Lung (tissue), 12 donors: ENCODE measurements around the gene POU6F2. TPM values are rescaled to one million over a fixed set of nuclear protein-coding genes. Genes with fewer than 3 reads are reported as not detected.

Source experiments
- ATAC-seq: fragments of 200-7000 bp; cut with Tn5 transposase; one replicate; pipeline ENCODE4 v1.9.1; 2020; ENCODE audit warnings: moderate number of reproducible peaks; ENCODE audit not compliant: insufficient read depth, low FRiP score
- DNase-seq, 3 donors: peaks; one replicate each; pipeline ENCODE4 v3.0.0-alpha.2; 2013 to 2017
- H3K27ac ChIP-seq, 2 donors: one replicate each; pipeline ENCODE4 v1.5.1; 2013; ENCODE audit warnings: mild to moderate bottlenecking in 2 of 2, moderate library complexity in 2 of 2, control low read depth in 1 of 2, inconsistent platforms in 1 of 2, low read depth in 1 of 2, low read length in 1 of 2
- H3K27me3 ChIP-seq, 3 donors: one replicate each; pipeline ENCODE4 v1.5.1; 2013; ENCODE audit warnings: low read length in 2 of 3; ENCODE audit not compliant: control insufficient read depth in 3 of 3, insufficient read depth in 3 of 3
- H3K36me3 ChIP-seq, 4 donors: one replicate each; pipeline ENCODE4 v1.5.1; 2013; ENCODE audit warnings: low read length in 4 of 4, mild to moderate bottlenecking in 1 of 4, moderate library complexity in 1 of 4; ENCODE audit not compliant: control insufficient read depth in 4 of 4, insufficient read depth in 4 of 4
- H3K4me1 ChIP-seq, 5 donors: one replicate each; pipeline ENCODE4 v1.5.1; 2013; ENCODE audit warnings: low read length in 5 of 5, mild to moderate bottlenecking in 2 of 5, moderate library complexity in 1 of 5; ENCODE audit not compliant: control insufficient read depth in 5 of 5, insufficient read depth in 5 of 5
- H3K4me3 ChIP-seq: one replicate; pipeline ENCODE4 v1.5.1; 2013; ENCODE audit warnings: mild to moderate bottlenecking, control low read depth, moderate library complexity
- H3K9ac ChIP-seq, 2 donors: one replicate each; pipeline ENCODE4 v1.5.1; 2013; ENCODE audit warnings: low read length in 2 of 2, control low read depth in 1 of 2; ENCODE audit not compliant: insufficient read depth in 1 of 2
- H3K9me3 ChIP-seq, 4 donors: one replicate each; pipeline ENCODE4 v1.5.1; 2013; ENCODE audit warnings: low read length in 3 of 4, mild to moderate bottlenecking in 1 of 4, moderate library complexity in 1 of 4; ENCODE audit not compliant: control insufficient read depth in 4 of 4, insufficient read depth in 3 of 4
- WGBS, 2 donors: extraction: QIAGEN DNeasy Blood & Tissue Kit; methylation state at CpG; one replicate each; pipeline ENCODE4 v1.1.7; 2013; 5-methylcytosine and 5-hydroxymethylcytosine counted together
- polyA plus RNA-seq, 2 donors: library from polyadenylated mRNA; stranded (reverse); fragments of 200-250 nt; gene quantifications; one replicate each; pipeline ENCODE4 v1.2.1, GENCODE V29; 2013
- total RNA-seq, 2 donors: library from RNA; depleted of rRNA in 1 of 2; stranded (reverse); fragments of >200 nt in 1 of 2; gene quantifications; one replicate each; pipeline ENCODE4 v1.2.1, GENCODE V29; 2014 to 2021
- TF ChIP-seq, protein P1 (sequence below): IDR thresholded peaks from 2 replicates; pipeline ENCODE4 v1.5.1; 2012; ENCODE audit warnings: mild to moderate bottlenecking; ENCODE audit errors: control extremely low read depth, extremely low read depth
- donor health status: control.
- donor health status: control.
- donor health status: Bipolar disorder and iron deficiency.
- donor health status: healthy.
- donor health status: DM: yes; HTN: yes; CAD: no.

Gene POU6F2
- total and polyA plus RNA-seq, 4 donors = 0.08 to 0.18 TPM; not detected in 2

DNA sequence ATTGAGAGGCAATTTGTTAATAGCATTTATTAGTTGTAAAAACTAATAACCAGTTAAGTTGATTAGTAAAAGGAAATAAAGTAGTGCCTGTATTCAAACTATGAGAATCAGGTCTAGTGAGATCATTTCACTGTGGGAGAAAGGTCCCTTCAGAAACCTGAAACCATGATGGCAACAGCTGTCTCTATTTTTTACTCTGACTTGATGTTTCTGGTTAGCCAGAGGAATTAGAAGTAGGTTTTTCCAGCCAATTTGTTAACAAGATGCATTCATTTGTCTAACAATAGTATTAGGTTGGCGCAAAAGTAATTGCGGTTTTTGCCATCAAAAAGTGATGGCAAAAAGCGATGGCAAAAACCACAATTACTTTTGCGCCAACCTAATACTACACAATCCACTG is 316.3 kb downstream of the POU6F2 start:
- no peak overlapping the region for H3K27ac ChIP-seq
- 97 to 99% methylated on average over 4 of the region's 4 CpGs for WGBS, 2 donors
- TF ChIP-seq, protein P1, sequence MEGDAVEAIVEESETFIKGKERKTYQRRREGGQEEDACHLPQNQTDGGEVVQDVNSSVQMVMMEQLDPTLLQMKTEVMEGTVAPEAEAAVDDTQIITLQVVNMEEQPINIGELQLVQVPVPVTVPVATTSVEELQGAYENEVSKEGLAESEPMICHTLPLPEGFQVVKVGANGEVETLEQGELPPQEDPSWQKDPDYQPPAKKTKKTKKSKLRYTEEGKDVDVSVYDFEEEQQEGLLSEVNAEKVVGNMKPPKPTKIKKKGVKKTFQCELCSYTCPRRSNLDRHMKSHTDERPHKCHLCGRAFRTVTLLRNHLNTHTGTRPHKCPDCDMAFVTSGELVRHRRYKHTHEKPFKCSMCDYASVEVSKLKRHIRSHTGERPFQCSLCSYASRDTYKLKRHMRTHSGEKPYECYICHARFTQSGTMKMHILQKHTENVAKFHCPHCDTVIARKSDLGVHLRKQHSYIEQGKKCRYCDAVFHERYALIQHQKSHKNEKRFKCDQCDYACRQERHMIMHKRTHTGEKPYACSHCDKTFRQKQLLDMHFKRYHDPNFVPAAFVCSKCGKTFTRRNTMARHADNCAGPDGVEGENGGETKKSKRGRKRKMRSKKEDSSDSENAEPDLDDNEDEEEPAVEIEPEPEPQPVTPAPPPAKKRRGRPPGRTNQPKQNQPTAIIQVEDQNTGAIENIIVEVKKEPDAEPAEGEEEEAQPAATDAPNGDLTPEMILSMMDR = no peak
- DNase-seq (no peak), ATAC-seq (no peak)
- H3K36me3 ChIP-seq = no peaks in the 10 kb centered on the region
- peaks cover 0 to 2% (median 0%) of the 10 kb centered on the region in 4 donors for H3K9me3 ChIP-seq
- no peak overlapping the region for H3K4me3 ChIP-seq
- no peaks in the 10 kb centered on the region for H3K4me1 ChIP-seq
- H3K9ac ChIP-seq = no peak overlapping the region
- peaks cover 0 to 5% (median 0%) of the 10 kb centered on the region in 3 donors for H3K27me3 ChIP-seq

DNA sequence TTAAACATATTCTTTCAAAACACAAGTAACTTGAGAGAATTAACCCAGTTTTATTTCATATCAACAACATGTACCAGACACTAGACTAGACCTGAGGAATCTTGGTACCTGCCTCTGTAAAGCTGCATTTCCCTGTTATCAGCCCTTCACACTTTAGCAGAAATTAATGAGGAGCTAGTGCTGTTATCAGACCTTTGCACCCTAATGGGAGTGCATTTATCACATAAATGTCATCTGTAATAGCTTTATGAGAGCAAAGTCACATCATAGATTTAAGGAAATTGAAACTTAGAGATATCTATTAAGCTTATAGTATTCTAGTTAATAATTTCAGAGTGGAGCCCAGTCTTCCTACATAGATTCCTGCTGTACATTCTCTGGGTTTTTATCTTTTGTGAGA is 318.1 kb downstream of the POU6F2 start:
- H3K9ac ChIP-seq = no peak overlapping the region
- TF ChIP-seq, protein P1 = no peak
- ATAC-seq (no peak), DNase-seq (no peak)
- peaks cover 0 to 2% (median 0%) of the 10 kb centered on the region in 4 donors for H3K9me3 ChIP-seq
- H3K27ac ChIP-seq = no peak overlapping the region
- H3K4me3 ChIP-seq = no peak overlapping the region
- no peaks in the 10 kb centered on the region for H3K4me1 ChIP-seq
- peaks cover 0 to 5% (median 0%) of the 10 kb centered on the region in 3 donors for H3K27me3 ChIP-seq
- no peaks in the 10 kb centered on the region for H3K36me3 ChIP-seq

DNA sequence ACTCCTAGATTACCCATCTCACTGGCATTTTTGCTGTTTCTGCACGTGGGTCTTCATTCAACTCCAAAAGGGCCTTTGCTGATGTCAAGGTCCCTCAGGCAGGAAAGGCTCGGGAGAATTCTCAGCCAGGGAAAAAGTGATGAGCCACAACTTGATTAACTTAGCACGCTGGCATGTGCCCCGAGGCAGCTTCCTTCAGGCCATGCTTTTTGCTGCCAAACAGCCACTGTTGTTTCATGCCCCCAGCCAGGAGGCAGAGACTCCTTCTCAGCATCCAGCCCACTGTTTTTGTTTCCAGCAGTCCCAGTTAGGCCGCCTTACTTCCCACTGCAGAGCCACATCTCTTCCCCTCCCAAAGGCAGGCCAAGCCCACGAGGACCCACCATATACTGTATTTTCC is 322.0 kb downstream of the POU6F2 start:
- TF ChIP-seq, protein P1 = no peak
- no peaks in the 10 kb centered on the region for H3K27me3 ChIP-seq
- no peaks in the 10 kb centered on the region for H3K9me3 ChIP-seq
- DNase-seq = no peak
- ATAC-seq = no peak
- 67 to 83% methylated on average over 6 of the region's 6 CpGs for WGBS, 2 donors
- H3K4me1 ChIP-seq = peaks cover 0 to 1% (median 0%) of the 10 kb centered on the region in 5 donors
- H3K9ac ChIP-seq = no peak overlapping the region
- no peak overlapping the region for H3K27ac ChIP-seq
- no peaks in the 10 kb centered on the region for H3K36me3 ChIP-seq
- H3K4me3 ChIP-seq = no peak overlapping the region

DNA sequence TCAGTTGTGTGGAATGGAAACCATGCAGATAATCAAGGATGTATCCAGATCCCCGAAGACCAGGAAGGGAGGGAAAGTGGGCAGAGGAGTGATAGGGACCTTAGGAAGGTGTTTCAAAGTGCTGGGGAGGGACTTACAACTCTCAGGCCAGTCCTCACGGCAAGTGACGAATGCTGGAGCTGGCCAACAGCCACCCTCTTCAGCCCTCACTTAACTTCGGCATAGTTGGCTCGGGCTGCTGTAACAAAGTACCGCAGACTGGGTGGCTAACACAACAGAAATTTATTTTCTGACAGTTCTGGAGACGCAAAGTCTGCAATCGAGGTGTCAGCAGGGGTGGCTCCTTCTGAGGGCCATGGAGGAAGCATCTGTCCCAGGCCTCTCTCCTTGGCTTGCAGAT is 322.6 kb downstream of the POU6F2 start:
- H3K9ac ChIP-seq = no peak overlapping the region
- 44 to 71% methylated on average over 8 of the region's 8 CpGs for WGBS, 2 donors
- peaks cover 0 to 1% (median 0%) of the 10 kb centered on the region in 5 donors for H3K4me1 ChIP-seq
- TF ChIP-seq, protein P1 = no peak
- no peaks in the 10 kb centered on the region for H3K27me3 ChIP-seq
- no peak overlapping the region for H3K4me3 ChIP-seq
- no peaks in the 10 kb centered on the region for H3K9me3 ChIP-seq
- DNase-seq (peak in 1 of 3 donors; percentile 5), ATAC-seq (peak; percentile 49)
- no peaks in the 10 kb centered on the region for H3K36me3 ChIP-seq
- H3K27ac ChIP-seq = no peak overlapping the region
